HPDE6-E6E7 (cell line): ENCODE data around the gene ODAD4.

Experiments
- DNase-seq: peaks from one replicate; pipeline ENCODE4 v3.0.0; 2011; ENCODE audit warnings: missing footprints; ENCODE audit errors: extremely low spot score

The ODAD4 gene

DNA sequence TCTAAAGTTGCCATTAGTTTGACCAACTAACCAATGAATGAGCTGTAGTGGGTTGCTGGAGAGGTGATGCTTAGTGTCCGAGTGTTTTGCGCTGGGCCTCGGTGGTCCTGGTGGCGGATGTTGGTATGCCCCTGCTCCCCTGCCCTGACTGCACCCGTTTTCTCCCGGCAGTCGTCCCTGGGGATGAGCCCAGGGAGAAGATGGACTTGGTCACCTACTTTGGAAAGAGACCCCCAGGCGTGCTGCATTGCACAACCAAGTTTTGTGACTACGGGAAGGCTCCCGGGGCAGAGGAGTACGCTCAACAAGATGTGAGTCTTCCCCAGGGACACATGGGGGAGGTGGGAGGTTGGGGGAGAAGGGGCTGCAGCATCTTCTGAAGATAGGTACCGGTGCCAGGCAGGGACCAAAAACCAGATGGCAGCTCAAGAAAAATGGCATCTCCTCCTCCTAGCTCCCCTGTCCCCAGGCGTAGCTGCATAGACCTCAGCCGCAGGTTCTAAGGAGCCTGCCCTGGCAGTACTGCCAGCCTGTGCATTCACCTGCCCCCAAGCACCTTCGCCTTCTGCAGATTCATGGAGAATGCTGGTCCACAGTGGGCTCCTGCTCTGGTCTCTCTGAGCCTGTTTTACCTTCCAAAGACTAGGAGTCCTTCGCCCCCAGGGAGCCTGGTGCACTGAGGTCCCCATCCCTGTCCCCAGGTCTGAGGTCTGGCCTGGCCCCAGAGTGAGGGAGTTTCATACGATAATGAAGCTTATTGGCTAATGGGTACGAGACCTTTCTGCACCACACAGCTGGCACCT is 41.5 kb downstream of the ODAD4 start:
- no peak for DNase-seq

DNA sequence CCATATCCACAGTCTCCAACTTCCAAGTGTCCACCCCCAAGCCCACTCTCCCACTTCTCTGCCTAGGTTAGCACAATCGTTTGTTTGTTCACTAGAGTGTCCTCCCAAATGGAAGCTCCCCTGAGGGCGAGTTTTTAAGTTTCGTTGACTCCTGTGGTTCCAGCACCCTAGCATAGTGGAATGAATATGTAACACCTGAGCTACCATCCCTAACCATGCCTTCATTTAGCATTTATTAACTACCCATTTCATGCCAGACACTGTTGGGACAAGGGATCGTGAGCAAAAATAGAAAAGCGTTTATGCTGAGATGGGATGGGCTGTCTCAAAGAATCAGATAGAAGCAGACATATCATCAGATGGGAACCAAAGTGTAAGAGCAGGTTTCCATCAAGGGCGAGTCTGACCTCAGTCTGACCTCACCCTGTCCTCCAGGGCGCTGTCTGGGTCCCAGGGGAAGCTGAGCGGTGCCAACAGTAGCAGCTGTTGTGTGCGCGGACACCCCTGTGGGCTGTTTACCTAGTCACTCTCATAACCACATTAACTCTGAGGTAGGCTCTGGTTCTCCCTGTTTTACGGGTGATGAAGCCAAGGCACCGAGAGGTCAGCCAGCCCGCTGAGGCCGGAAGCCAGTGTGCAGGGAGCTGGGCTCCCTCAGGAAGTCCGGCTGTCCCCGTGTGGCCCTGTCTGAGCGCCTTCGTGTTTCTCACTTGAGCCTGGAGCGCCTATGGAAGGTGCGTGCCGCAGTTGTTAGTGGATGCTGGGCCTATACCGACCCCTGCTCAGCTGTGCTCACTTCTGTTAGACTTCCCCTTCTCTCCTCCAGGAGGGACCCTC is 42.4 kb downstream of the ODAD4 start:
- DNase-seq, result no peak

DNA sequence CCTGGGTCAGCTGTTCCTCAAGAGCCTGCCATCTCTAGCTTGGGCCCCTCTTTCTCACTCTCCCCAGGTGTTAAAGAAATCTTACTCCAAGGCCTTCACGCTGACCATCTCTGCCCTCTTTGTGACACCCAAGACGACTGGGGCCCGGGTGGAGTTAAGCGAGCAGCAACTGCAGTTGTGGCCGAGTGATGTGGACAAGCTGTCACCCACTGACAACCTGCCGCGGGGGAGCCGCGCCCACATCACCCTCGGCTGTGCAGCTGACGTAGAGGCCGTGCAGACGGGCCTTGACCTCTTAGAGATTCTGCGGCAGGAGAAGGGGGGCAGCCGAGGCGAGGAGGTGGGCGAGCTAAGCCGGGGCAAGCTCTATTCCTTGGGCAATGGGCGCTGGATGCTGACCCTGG is 43.0 kb downstream of the ODAD4 start:
- DNase-seq, result no peak

DNA sequence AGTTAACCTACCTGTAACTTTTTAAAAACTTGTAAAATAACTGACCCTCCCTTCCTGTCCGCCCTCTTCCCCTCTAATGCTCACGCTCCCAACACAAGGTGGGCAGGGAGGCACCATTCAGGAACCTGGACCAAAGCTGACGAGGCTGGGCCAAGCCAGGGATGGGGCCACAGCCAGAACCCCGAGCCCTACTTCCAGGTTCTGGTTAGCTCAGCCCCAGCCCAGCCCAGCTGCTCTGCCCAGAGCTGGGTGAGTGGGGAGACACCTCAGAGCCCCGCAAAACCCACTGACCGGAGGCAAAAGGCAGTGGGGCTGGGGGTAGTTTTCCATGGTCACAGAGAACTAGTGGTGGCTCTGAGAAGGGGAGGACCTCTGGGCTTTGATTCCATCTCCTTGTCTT is 43.6 kb downstream of the ODAD4 start:
- no peak for DNase-seq

DNA sequence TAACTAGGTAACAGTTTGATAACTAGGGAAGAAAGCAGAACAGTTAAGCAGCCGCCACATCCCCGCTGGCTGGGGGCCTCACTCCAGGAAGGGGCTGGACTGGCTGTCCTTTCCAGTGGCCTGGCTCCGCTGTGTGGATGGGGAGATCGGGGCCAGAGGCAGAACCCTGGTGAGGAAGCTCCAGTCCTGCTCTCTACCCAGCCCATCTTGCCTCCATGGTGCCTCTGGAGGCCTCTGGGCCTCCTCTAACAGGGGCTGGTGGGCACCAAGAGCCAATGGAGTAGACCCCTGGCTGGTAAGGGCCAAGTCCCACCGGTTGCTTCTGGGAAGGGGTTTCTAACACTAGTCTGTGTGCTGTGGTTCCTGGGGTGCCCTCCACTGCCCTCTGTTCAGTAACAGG is 44.2 kb downstream of the ODAD4 start:
- DNase-seq, result no peak

DNA sequence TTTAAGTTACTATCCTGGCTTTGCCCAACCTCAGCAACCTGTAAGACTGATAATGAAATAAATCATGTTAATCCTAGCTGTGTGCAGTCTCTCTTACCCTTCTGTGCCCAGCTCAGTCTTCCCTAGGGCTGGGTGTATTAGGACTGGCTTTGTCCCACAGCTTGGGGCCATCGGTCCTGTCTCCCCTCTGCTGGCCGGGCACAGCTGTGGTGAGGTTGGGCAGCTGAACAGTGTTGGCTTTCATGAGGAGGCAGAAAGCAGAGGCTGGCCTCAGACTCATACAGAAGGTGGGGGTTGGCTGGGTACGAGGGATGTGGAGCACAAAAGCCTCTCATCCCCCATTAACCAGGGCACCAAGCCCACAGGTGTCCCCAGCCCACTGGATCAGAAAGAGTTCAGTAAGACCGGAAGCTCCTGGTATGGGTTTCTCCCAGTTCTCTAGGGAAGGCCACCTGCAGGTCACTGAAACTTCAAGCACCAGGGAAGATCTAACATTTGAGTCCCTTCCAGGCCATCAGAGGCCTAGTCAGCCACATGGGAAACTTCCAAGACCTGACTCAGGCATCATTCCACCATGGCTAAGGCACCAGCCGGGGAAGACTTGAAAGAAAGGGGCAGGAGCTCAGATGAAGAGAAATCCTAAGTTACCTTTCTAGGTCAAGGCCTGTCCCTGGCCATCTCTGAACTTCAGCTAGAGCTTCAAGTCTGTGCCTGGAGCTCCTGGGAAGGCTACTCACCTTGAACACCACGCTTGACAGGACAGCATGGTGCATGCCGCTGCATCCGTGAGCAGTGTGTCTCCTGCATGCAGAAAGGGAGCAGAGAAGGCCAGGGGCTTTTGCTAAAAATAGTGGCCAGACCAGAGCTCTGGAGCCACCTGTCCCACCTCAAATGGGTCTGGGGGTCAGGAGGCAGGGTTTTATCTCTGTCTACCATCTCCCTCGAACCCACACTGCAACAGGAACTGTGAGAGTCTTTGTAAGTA is 45.0 kb downstream of the ODAD4 start:
- DNase-seq, result no peak

DNA sequence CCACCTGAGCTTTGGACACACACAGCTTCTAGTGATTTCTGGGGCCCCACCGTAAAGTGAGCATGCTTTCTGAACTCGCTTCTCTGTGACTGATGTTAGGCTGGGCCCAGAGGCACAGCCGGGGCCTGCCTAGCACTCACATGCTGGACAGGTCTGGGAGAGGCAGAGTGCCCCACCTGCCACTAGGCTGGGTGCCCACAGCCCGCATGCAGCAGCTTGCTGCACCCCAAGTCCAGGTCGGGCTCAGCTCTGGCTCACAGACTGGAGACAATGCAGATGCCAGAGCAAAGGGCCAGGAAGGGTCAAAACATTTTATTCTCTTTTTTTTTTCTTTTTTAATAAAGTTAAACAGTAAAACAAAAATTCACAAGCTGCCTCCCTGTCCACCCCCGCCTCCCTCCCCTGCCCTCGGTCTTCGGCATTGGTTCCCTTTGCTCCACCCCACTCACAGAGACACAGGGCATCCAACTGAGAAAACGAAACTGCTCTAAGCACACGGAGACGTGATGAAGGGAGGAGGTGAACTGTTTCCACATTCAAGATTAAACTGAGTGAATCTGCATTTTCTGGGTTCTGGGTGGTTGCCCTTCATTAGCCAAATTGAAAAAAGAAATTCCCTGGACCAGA is 45.8 kb downstream of the ODAD4 start:
- DNase-seq, result no peak

DNA sequence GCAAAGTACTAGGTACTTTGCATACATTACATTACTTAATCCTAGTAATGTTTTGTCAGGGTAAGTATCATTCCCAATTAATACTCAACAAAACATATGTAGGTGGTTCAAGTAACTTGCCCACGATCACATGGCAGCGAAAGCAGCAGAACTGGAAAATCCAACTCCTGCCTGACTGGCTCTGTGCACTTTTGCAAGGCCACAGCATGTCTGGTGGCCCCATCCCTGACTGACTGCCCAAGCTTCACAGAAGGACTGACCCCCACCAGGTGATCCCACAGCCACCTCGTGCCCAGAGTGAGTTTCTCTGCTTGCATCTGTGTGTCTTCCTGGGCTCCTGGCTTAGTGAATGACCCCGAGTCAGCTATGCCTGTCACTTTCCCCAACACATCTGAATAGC is 47.6 kb downstream of the ODAD4 start:
- DNase-seq, result no peak

DNA sequence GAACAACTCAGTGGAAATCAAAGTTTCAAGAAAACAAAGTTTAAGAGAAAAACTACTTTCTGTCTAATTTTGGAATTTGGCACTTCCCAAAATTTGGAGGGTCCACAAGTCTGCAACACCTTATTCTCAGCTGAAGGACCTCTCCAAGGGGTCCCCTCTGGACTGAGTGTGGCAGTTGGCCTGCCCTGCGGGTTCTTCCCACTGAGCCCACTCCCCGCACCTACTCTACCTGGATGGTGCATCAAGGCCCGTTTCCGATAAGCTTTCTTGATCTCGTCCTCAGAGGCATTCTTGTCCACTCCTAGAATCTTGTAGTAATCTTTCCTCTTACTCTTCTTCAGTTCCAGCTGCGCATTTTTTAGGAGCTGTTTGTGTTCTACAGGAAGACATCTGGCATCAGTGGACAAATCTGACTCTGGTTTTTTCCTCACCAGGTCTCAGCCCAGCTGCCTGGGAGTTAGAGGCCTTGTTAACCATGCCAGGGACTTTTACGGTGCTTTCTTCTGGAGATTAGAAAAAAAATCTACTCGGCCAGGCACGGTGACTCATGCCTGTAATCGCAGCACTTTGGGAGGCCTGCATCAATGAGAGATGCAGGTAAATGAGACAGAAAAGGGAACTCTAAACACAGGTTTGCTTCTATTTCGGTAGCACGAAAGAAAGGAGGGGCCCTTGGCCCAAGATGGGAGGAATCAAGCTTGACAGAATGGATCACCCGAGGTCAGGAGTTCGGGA is 51.8 kb downstream of the ODAD4 start:
- DNase-seq, result no peak

DNA sequence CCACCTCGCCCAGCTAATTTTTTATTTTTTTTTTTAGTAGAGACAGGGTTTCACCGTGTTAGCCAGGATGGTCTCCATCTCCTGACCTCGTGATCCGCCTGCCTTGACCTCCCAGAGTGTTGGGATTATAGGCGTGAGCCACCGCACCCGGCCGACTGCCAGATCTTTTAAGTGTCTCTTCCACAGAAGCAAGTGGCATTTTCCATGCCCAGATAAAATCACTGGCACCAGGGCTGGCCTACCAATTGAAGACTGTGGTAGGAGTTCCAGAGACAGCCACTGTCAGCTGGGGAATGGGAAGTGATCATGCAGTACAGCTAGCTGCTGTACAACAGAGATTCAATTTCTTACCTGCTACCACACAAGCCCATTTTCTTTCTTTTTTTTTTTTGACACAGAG is 54.0 kb downstream of the ODAD4 start:
- DNase-seq, result no peak

DNA sequence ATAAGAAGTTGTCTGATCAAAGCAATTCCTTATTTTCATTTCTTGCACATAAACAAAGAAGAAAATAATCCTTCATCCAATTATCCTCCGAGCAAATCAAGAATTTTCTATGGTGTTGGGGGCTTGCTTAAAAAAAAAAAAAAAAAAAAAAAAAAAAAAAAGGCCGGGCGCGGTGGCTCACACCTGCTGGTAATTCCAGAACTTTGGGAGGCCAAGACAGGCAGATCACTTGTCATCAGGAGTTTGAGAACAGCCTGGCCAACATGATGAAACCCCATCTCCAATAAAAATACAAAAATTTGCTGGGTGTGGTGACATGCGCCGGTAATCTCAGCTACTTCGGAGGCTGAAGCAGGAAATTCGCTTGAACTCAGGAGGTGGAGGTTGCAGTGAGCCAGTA is 55.5 kb downstream of the ODAD4 start:
- DNase-seq, result no peak

DNA sequence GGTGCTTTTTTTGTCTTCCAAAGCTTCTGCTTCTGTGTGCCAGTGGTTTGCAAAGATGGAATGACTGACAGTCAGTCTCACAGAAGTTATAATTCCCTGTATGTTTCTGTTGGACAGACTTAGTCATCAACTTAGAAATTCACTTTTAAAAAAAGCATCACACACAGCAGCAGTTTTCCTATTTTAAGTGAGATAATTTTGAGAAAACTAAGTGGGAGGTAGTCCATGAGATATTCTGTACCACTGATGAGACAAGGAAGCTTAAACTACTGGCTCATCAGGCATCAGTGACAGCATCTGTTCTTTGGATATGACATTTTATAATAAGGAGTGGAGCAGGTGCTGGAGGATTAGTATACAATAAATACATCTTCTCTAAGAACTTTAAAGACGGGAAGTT is 56.2 kb downstream of the ODAD4 start:
- no peak for DNase-seq

DNA sequence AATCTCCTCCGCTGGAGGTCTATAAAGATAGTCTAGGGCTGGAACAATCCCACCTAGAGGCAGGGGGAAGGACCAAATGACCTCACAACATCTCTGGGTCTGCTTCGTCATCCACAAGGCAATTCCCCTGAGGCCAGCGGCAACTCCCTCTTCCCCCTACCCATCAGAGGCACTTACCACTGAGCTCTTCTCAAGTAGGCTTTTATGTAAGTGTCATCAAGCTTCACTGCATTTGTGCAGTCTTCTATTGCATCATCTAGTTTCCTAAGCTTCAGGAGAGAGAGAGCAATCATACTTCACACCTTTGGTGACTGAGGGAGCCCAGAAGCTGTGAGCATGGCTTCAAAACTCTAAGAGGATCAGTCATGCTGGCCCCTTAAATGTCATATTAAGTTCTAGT is 57.2 kb downstream of the ODAD4 start:
- no peak for DNase-seq

DNA sequence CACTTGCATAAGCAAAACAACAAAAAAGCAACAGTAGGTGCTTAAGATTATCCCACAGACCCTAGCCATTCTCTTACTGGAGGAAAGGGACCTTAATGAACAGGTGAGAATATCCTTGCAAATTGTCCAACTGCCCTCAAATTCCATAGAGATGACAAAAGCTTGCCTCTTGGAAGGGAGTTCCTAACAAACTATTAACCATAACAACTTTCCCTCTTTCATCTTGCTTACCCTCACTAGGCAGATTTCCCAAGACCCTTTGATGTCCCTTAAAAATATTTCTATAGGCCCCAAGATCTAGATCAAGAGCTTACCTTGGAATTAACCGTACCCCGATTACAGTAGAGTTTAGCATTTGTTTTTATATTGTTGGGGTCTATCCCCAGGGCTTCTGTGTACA is 58.0 kb downstream of the ODAD4 start:
- no peak for DNase-seq

DNA sequence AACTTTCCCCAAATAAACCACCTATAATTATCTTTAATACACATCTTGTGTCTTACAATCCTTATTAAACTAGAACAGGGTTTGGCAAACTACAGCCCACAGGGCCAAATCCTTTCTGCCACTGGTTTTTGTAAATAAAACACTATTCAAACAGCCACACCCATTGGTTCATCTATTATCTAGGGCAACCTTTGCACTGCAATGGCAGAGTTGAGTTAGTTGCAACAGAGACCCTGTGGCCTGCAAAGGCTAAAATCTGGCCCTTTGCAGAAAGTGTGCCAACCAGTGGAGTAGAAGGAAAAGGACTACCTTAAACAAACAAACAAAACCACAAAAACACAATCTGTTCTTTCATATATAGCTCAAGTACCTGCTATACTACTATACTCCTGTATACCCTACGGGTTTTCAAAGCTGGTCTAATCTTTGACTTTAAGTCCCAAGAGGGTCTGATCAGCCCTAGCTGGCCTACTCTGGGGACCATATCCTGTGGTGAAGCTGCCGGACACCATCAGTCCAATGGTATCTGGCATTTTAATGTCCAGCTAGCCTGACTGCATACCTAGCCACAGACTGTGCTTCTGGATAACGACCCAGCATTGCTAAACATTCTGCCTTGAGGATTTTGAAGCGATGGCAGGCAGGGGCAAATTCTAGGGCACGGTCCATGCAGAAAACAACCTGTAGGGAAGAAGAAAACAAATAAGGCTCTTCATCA is 59.4 kb downstream of the ODAD4 start:
- DNase-seq, result no peak

DNA sequence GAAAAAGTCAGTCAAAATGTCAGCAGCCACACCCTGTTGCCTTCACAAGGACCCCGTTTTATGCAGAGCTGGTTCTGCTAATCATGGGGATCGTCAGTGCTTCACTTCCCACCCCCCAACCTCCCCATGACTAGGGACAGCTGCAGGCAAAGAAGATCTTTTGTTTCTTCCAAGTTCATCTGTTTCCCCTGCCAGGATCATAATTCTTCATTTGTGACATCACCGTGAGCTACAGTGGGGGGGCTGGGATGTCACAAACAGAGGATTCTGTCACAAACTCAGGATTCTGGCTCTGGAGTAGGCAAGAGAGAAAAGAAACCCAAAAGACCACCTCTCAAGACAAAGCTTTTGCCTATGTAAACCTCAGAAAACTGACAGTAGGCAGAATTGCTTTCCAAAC is 62.2 kb downstream of the ODAD4 start:
- DNase-seq, result no peak

DNA sequence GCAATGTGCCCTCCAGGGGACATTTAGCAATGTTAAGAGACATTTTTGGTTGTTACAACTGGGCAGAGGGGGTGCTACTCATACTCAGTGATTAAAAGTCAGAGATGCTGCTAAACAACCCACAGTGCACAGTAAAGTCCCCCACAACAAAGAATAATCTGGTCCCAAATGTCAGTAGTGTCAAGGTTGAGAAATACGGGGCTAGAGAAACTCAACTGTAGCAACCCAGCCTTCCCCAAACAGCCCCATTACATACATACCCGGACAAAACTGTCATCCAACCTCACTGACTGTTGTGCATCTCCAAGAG is 66.4 kb downstream of the ODAD4 start:
- no peak for DNase-seq

DNA sequence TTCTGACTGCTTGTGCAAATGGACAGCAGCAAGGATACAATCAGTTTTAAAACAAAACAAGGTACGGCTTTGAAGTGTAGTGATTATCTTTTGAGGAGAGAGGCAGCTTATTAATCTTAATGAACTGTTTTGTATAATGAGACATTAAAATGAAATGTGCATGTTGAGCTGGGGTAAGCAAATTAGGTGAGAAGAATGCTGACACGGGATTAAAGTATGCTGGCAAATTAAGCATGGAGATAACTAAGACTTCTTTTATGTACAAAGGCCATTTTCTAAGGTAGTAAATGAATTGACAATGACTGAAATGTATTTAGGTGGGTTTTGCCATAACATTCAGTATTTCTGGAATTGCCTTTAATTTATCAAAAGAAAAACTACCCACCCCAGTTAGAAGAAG is 68.1 kb downstream of the ODAD4 start:
- no peak for DNase-seq

DNA sequence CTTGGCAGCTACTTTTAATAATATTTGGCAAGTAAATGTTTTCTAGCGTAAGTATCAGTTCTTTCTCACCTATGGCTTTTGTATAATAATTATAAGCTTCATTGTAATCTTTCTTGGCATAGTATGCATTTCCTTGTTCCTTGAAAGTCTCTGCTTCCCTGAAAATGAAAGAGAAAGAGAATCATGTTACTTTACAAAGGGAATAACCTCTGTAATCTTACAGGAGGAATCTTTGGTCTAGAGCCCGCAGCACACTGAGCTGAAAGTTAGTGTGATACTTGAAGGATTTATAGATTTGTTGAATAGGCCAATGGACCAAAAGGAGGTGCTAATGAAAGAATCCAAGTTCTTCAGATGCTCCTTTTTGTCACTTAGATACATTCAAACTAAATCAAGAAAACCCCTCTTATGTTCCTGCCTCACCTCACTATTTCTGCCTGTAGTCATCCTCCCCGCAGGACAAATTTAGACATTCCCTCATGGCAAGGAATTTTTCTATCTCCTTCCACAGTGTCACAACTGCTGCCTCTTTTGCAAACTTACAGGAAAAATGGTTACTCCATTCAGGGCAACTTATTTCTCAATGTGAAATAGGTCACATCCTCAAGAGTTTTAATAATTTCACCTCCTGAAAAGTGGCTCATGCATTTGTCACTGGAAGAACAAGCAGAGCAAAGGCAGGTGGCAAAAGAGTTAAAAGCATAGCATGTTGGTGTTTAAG is 70.2 kb downstream of the ODAD4 start:
- no peak for DNase-seq

DNA sequence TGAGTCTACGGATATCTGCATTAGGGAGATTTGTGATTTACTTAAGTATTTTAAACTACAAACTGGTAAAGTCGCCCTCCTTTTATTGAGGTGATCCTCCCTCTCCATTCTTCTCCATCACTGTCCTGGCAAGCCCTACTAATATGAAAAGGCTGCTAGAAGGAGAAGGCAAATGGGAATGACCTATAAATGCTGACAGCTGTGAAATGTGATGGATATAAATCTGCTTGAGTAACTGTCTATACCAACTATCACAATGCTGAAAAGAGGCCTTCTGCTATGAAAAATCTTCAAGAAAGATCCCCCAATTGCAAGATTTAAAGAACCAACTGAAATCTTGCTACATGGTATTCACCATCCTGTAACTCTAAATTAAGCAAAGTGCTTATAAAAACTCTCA is 71.3 kb downstream of the ODAD4 start:
- DNase-seq, result no peak
